K562 (cell line): ENCODE data around the gene RXFP1. TPM values are rescaled to one million over a fixed set of nuclear protein-coding genes. Genes with fewer than 3 reads are reported as not detected.

Experiments
- ASH1L ChIP-seq: fragments of 450-650 bp; IDR thresholded peaks from 2 replicates; pipeline ENCODE4 v1.6.1; 2018; ENCODE audit warnings: borderline replicate concordance, mild to moderate bottlenecking, low read depth; ENCODE audit not compliant: partially characterized antibody
- CBX5 ChIP-seq: IDR thresholded peaks from 2 replicates; pipeline ENCODE4 v1.6.1; 2014; ENCODE audit warnings: low read depth, borderline replicate concordance
- CHAMP1 ChIP-seq: fragments of 450-650 bp; IDR thresholded peaks from 2 replicates; pipeline ENCODE4 v1.6.1; 2016; ENCODE audit warnings: mild to moderate bottlenecking
- CHD7 ChIP-seq: fragments of 200-600 bp; sonication (generic); IDR thresholded peaks from one replicate; pipeline ENCODE4 v1.6.1; 2012; ENCODE audit warnings: mild to moderate bottlenecking, low read depth, low read length, inconsistent platforms
- EGR1 ChIP-seq: fragments of 450-650 bp; conservative IDR thresholded peaks from 2 replicates; pipeline ENCODE4 v1.6.1; 2017; ENCODE audit warnings: mild to moderate bottlenecking
- FOXM1 ChIP-seq, 2 experiments: fragments of 450-650 bp in 1 of 2; sonication (generic) in 1 of 2; formaldehyde crosslinking in 1 of 2; IDR thresholded peaks; 2 replicates each; pipeline versions ENCODE4 v1.6.1 to v1.9.0; 2017 to 2022; ENCODE audit warnings: low read depth in 2 of 2, mild to moderate bottlenecking in 2 of 2, missing genetic modification reagents in 1 of 2, moderate library complexity in 1 of 2
- MEF2D ChIP-seq: conservative IDR thresholded peaks from 2 replicates; pipeline ENCODE4 v1.6.1; 2016; ENCODE audit warnings: low read depth, missing genetic modification characterization, missing compliant biosample characterization
- TCF7L2 ChIP-seq: fragments of 150-350 bp; IDR thresholded peaks from 2 replicates; pipeline ENCODE4 v1.6.1; 2016; ENCODE audit warnings: low read depth, mild to moderate bottlenecking, low read length, moderate library complexity
- ZKSCAN8 ChIP-seq: fragments of 200-800 bp; sonication (Bioruptor generic); IDR thresholded peaks from 2 replicates; pipeline ENCODE4 v1.6.1; 2016; ENCODE audit warnings: missing genetic modification characterization, missing compliant biosample characterization
- ZNF253 ChIP-seq: fragments of 250-450 bp; sonication (Bioruptor Pico); conservative IDR thresholded peaks from 2 replicates; pipeline ENCODE4 v1.6.1; 2021; ENCODE audit warnings: mild to moderate bottlenecking
- ZNF79 ChIP-seq: fragments of 250-450 bp; sonication (Bioruptor Pico); IDR thresholded peaks from 2 replicates; pipeline ENCODE4 v1.4.0; 2020; ENCODE audit warnings: low read depth, mild to moderate bottlenecking, moderate library complexity
- polyA plus RNA-seq, 8 experiments: library from polyadenylated mRNA; depleted of rRNA in 4 of 8; stranded (reverse) in 5 of 8; unstranded in 3 of 8; fragments of >200 nt; fragmentation: Nextera tagmentation in 2 of 8; fragmentation: Illumina TruSeq in 1 of 8; extraction: Ambion mirVana in 2 of 8; extraction: Trizol in 1 of 8; gene quantifications; 2 replicates each; pipeline versions ENCODE4 v1.2.1 to v1.2.3, GENCODE V29; 2011 to 2014; ENCODE audit warnings: inconsistent platforms in 1 of 8, missing spikeins in 1 of 8
- total RNA-seq, 7 experiments: library from RNA; depleted of rRNA in 6 of 7; stranded (reverse); fragments of >200 nt in 6 of 7; fragmentation: Illumina TruSeq in 2 of 7; extraction: Trizol in 2 of 7; gene quantifications; 2 replicates each; pipeline versions ENCODE4 v1.2.1 to v1.2.3, GENCODE V29; 2011 to 2021; ENCODE audit warnings: low replicate concordance in 1 of 7
- TF ChIP-seq, protein P1 (sequence below): sonication (generic); formaldehyde crosslinking; IDR thresholded peaks from 2 replicates; pipeline ENCODE4 v1.8.1; 2022; ENCODE audit warnings: missing genetic modification reagents

Gene RXFP1
- total and polyA plus RNA-seq, 9 of the 15 experiments (the other 6 are each of a cell fraction or from before 2014, with no cell fraction given): 0.03 to 0.06 (median 0.04) TPM; not detected in 6

DNA sequence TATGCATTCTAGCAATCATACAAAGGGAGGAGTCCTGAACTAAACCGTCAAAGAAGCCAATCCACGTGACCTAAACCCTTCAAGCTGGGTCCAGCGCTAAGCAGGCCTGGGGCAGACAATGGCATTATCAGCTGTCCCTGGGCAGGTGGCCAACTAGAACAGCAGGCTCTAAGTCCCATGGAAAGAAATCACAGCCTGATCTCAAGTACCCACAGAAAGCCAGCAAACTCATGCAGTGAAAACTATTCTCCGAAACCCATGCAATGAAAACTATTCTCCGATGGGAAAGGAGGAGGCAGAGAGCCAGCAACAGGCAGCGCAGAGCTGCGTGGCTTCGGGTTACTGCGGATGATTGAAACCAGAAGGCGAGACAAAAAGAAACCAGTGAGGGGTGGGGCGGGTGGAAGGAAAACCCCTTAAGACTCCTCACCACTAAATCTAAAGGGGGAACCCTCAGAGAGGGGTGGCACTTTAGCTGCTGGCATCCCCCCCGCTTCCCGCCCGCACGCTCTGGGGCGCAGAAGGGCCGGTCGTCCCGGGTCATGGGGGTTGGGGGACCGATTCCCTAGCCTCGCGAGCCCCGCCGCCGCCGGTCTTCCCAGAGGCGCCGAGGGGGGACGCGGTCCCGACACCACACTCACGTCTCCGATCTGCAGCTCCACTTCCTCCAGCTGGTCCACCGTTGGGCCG is 149.4 kb downstream of the RXFP1 start (continued):
- TF ChIP-seq, protein P1, sequence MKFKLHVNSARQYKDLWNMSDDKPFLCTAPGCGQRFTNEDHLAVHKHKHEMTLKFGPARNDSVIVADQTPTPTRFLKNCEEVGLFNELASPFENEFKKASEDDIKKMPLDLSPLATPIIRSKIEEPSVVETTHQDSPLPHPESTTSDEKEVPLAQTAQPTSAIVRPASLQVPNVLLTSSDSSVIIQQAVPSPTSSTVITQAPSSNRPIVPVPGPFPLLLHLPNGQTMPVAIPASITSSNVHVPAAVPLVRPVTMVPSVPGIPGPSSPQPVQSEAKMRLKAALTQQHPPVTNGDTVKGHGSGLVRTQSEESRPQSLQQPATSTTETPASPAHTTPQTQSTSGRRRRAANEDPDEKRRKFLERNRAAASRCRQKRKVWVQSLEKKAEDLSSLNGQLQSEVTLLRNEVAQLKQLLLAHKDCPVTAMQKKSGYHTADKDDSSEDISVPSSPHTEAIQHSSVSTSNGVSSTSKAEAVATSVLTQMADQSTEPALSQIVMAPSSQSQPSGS: no peak
- TF ChIP-seq MEF2D (tag): no peak
- no peak for TF ChIP-seq FOXM1 (IDR thresholded peaks at IDR 0.05; ENCODE audit: low read depth)
- no peak for TF ChIP-seq FOXM1 (CRISPR knock-in tag; IDR thresholded peaks at IDR 0.05; ENCODE audit: low read depth)
- no peak for TF ChIP-seq ZNF253 (CRISPR knock-in tag)
- TF ChIP-seq EGR1: no peak
- TF ChIP-seq ZNF79 (CRISPR knock-in tag): no peak
- TF ChIP-seq CHAMP1: no peak
- TF ChIP-seq TCF7L2: no peak
- TF ChIP-seq CHD7: no peak
- TF ChIP-seq ASH1L: no peak
- TF ChIP-seq ZKSCAN8 (CRISPR knock-in tag): no peak
- TF ChIP-seq CBX5: no peak
